Measurements from ENCODE around the gene SYNCRIP. TPM values are rescaled to one million over a fixed set of nuclear protein-coding genes. Genes with fewer than 3 reads are reported as not detected.
A peak's percentile ranks its signal among the peaks of the same experiment; 100 is the strongest.

The SYNCRIP gene
- total and polyA plus RNA-seq, 2 of the 13 experiments (the other 11 are each of a cell fraction or from before 2014, with no cell fraction given), result 8.1 to 112 TPM

- TF ChIP-seq ZBTB37 (CRISPR knock-in tag; IDR thresholded peaks at IDR 0.05), result no peak
- no peak; the same call in 1 of the 2 replicates for TF ChIP-seq HMG20A (CRISPR knock-in tag; IDR thresholded peaks at IDR 0.05; ENCODE audit: borderline replicate concordance)
- TF ChIP-seq TEAD2 (CRISPR knock-in tag; IDR thresholded peaks at IDR 0.05), result no peak
- no peak for TF ChIP-seq PBX2 (CRISPR knock-in tag; IDR thresholded peaks at IDR 0.05)
- no peak; the same call in 1 of the 2 replicates for TF ChIP-seq DMAP1 (CRISPR knock-in tag; IDR thresholded peaks at IDR 0.05)
- no peak; the same call in 1 of the 2 replicates for TF ChIP-seq RCOR2 (CRISPR knock-in tag; IDR thresholded peaks at IDR 0.05)
- TF ChIP-seq SP140L (CRISPR knock-in tag; IDR thresholded peaks at IDR 0.05; ENCODE audit: borderline replicate concordance), result no peak
- 0 out of 2 replicates have a peak, but pooled peaks have one; percentile 22 for TF ChIP-seq ZFP91 (CRISPR knock-in tag; IDR thresholded peaks at IDR 0.05; ENCODE audit: borderline replicate concordance)
- TF ChIP-seq SALL1 (CRISPR knock-in tag; IDR thresholded peaks at IDR 0.05), result peak; percentile 69
- no peak for TF ChIP-seq ZBTB2 (CRISPR knock-in tag; IDR thresholded peaks at IDR 0.05; ENCODE audit: low read depth)
- no peak for TF ChIP-seq TP53 (CRISPR knock-in tag; conservative IDR thresholded peaks at IDR 0.05)
- no peak for TF ChIP-seq ZNF362 (CRISPR knock-in tag; IDR thresholded peaks at IDR 0.05; ENCODE audit: borderline replicate concordance)
- no peak for TF ChIP-seq NFKB2 (CRISPR knock-in tag; IDR thresholded peaks at IDR 0.05; ENCODE audit: borderline replicate concordance)
- TF ChIP-seq ZNF230 (CRISPR knock-in tag; IDR thresholded peaks at IDR 0.05), result peak; percentile 62; the same call in 1 of the 2 replicates
- no peak for TF ChIP-seq TCF12 (IDR thresholded peaks at IDR 0.05)
- no peak for TF ChIP-seq TCF12 (CRISPR knock-in tag; IDR thresholded peaks at IDR 0.05)
- no peak for TF ChIP-seq ATF4 (CRISPR knock-in tag; IDR thresholded peaks at IDR 0.05)
- TF ChIP-seq ASH2L (IDR thresholded peaks at IDR 0.05; ENCODE audit: insufficient read length, low read depth, low read length), result no peak
- TF ChIP-seq NR2C2 (CRISPR knock-in tag; IDR thresholded peaks at IDR 0.05; ENCODE audit: borderline replicate concordance), result no peak
- no peak for TF ChIP-seq ZNF580 (CRISPR knock-in tag; IDR thresholded peaks at IDR 0.05; ENCODE audit: borderline replicate concordance, low read depth)
These were observed 17.5 kb upstream of the SYNCRIP start (continued) for GRCh38 chr6:85660181-85660611.

All from HepG2 (cell line).